ENCODE measurements around the gene CPNE5.

CPNE5 gene

DNA sequence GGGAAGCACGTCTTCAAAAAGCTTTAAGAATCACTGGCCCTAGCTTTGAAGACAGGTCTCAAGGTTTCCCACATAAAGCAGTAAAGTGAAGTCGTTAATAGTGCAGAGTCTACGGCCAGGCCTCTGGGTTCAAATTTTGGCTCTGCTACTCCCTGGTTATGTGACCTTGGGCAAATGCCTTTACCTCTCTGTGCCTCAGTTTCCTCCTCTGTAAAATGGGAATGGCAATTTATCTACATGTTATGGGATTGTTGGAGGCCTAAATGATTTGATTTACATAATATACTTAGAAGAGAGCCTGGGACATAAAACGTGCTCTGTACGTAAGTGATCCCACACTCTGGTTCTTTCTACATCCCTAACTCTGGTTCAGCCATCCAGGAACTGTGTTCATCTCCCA, 32.1 kb downstream of the CPNE5 start:
- Histone ChIP-seq H3K4me1 (ENCODE audit: insufficient read depth, low read length) (peaks cover 11% of the 10 kb centered on the region; the same call in 1 of the 2 replicates), H3K36me3 (ENCODE audit: insufficient read depth, low read depth, low read length) (no peaks in the 10 kb centered on the region), H3K27me3 (ENCODE audit: insufficient read depth, low read length) (peaks cover 21% of the 10 kb centered on the region; the same call in 1 of the 2 replicates), H3K4me3 (ENCODE audit: low read length) (no peak overlapping the region), H3K9me3 (ENCODE audit: insufficient read depth, low read depth, low read length) (no peaks in the 10 kb centered on the region), H3K27ac (ENCODE audit: low read length) (no peak overlapping the region), H3K9ac (ENCODE audit: low read depth, low read length) (no peak overlapping the region)

DNA sequence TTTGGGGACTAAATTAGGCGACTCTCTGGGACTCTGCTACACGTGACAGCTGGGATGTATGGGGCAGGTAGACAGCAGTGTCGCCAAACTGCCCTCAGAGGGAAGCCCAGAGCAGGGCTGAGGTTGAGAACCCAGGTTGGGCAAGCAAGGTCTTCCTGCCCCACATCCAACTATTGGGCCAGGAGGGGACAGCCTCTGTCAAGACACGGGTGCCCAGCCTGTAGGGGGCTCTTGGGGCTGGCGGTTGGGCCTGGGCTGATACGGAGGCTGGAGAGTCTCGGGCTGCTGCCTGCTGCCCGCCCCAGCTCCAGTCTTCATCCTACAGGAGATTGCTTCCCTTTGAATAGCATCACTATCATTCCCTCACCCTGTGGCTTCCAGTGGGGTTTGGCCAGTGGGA, 33.3 kb downstream of the CPNE5 start:
- Histone ChIP-seq H3K36me3 (ENCODE audit: insufficient read depth, low read depth, low read length) (no peaks in the 10 kb centered on the region), H3K4me3 (ENCODE audit: low read length) (no peak overlapping the region), H3K4me1 (ENCODE audit: insufficient read depth, low read length) (peaks cover 11% of the 10 kb centered on the region; the same call in 1 of the 2 replicates), H3K27me3 (ENCODE audit: insufficient read depth, low read length) (peaks cover 21% of the 10 kb centered on the region; the same call in 1 of the 2 replicates), H3K9me3 (ENCODE audit: insufficient read depth, low read depth, low read length) (no peaks in the 10 kb centered on the region), H3K27ac (ENCODE audit: low read length) (no peak overlapping the region), H3K9ac (ENCODE audit: low read depth, low read length) (no peak overlapping the region)

DNA sequence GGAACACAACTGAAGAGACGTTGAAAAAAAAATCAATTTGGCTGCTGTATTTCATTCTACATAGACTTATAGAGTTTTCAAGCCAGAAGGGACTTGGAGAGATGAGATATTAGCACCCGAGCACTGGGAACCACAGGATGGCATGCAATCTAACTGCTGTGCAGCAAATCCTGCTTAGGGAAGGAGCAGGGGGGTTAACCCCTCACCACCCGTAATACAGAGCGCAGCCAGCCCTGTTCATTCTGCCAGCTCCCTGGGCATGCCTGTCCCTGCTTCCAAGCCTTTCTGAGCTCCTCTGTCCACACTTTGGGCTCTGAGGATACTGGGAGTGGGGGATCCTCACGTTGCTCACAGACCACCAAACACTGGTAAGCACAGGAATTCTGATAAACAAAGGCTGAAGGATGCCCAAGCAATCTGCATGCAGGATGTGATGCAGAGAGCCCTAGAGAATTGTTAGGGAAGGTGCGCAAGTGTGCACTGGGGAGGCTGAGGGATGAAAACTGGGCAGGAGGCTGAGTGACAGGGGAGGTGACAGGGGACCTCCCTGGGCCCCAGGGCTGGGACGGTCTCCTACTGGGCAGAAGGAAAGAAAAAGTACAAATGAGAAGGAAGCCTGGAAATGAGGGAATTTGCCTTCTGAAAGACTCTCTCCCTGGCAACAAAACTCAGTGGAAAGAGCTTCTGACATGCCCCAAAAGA, 34.0 kb downstream of the CPNE5 start:
- no peak overlapping the region for H3K4me3 ChIP-seq (ENCODE audit: low read length)
- H3K9me3 ChIP-seq (ENCODE audit: insufficient read depth, low read depth, low read length): no peaks in the 10 kb centered on the region
- H3K27me3 ChIP-seq (ENCODE audit: insufficient read depth, low read length): peaks cover 21% of the 10 kb centered on the region; the same call in 1 of the 2 replicates
- H3K36me3 ChIP-seq (ENCODE audit: insufficient read depth, low read depth, low read length): no peaks in the 10 kb centered on the region
- no peak overlapping the region for H3K9ac ChIP-seq (ENCODE audit: low read depth, low read length)
- H3K4me1 ChIP-seq (ENCODE audit: insufficient read depth, low read length): peaks cover 11% of the 10 kb centered on the region; the same call in 1 of the 2 replicates
- no peak overlapping the region for H3K27ac ChIP-seq (ENCODE audit: low read length)

- no peaks in the 10 kb centered on the region for H3K36me3 ChIP-seq (ENCODE audit: insufficient read depth, low read depth, low read length)
- no peak overlapping the region for H3K9ac ChIP-seq (ENCODE audit: low read depth, low read length)
- H3K4me3 ChIP-seq (ENCODE audit: low read length): no peak overlapping the region
Measured at GRCh38 chr6:36804563-36804962, 34.7 kb downstream of the CPNE5 start.

DNA sequence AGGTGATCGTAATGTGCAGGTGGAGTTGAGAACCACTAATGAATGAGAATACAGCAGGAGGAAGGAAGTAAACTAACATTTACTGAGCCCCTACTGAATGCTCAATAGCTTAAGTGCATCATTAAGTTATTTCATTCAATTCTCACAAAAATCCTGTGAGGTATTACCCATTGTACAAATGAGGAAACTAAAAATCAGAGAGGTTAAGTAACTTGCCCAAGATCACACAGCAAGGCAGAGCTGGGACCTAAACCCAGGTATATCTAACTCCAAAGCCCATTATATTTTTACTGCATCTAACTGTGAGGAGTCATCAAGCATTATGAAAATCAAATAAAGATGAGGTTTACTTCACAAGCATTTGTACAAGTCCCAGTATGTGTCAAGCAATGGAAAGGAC, 35.3 kb downstream of the CPNE5 start:
- peaks cover 11% of the 10 kb centered on the region; the same call in 1 of the 2 replicates for H3K4me1 ChIP-seq (ENCODE audit: insufficient read depth, low read length)
- no peak overlapping the region for H3K9ac ChIP-seq (ENCODE audit: low read depth, low read length)
- H3K4me3 ChIP-seq (ENCODE audit: low read length): no peak overlapping the region
- peaks cover 19% of the 10 kb centered on the region; the same call in 1 of the 2 replicates for H3K27me3 ChIP-seq (ENCODE audit: insufficient read depth, low read length)
- no peaks in the 10 kb centered on the region for H3K36me3 ChIP-seq (ENCODE audit: insufficient read depth, low read depth, low read length)
- no peak overlapping the region for H3K27ac ChIP-seq (ENCODE audit: low read length)
- H3K9me3 ChIP-seq (ENCODE audit: insufficient read depth, low read depth, low read length): no peaks in the 10 kb centered on the region

More at GRCh38 chr6:36804563-36804962, 34.7 kb downstream of the CPNE5 start:
- H3K27ac ChIP-seq (ENCODE audit: low read length): no peak overlapping the region
- peaks cover 11% of the 10 kb centered on the region; the same call in 1 of the 2 replicates for H3K4me1 ChIP-seq (ENCODE audit: insufficient read depth, low read length)
- peaks cover 21% of the 10 kb centered on the region; the same call in 1 of the 2 replicates for H3K27me3 ChIP-seq (ENCODE audit: insufficient read depth, low read length)
- H3K9me3 ChIP-seq (ENCODE audit: insufficient read depth, low read depth, low read length): no peaks in the 10 kb centered on the region

DNA sequence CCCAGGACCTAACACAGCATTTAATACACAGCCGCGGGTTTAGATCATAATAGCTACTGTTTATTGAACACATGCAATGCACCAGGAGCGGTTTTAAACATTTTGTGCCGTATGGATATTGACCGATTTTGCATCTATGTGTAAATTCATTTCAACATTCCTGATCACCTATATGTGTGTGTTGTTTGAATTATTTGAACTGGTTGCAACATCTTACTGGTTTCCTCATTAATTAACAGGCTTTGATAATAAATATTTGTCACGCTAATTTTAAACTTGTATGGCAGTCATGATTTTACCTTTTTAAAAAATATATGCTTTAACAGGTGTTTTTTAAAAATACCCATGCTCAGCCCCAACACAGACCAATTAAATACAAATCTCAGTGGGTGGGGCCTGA, 35.8 kb downstream of the CPNE5 start:
- Histone ChIP-seq H3K27me3 (ENCODE audit: insufficient read depth, low read length) (peaks cover 14% of the 10 kb centered on the region; the same call in 1 of the 2 replicates), H3K36me3 (ENCODE audit: insufficient read depth, low read depth, low read length) (no peaks in the 10 kb centered on the region), H3K9ac (ENCODE audit: low read depth, low read length) (no peak overlapping the region), H3K27ac (ENCODE audit: low read length) (no peak overlapping the region), H3K9me3 (ENCODE audit: insufficient read depth, low read depth, low read length) (no peaks in the 10 kb centered on the region), H3K4me3 (ENCODE audit: low read length) (no peak overlapping the region), H3K4me1 (ENCODE audit: insufficient read depth, low read length) (peaks cover 11% of the 10 kb centered on the region; the same call in 1 of the 2 replicates)

- H3K4me3 ChIP-seq (ENCODE audit: low read length): no peak overlapping the region
- H3K9ac ChIP-seq (ENCODE audit: low read depth, low read length): no peak overlapping the region
- H3K27ac ChIP-seq (ENCODE audit: low read length): no peak overlapping the region
- no peaks in the 10 kb centered on the region for H3K9me3 ChIP-seq (ENCODE audit: insufficient read depth, low read depth, low read length)
- no peaks in the 10 kb centered on the region; the same call in 1 of the 2 replicates for H3K27me3 ChIP-seq (ENCODE audit: insufficient read depth, low read length)
- no peaks in the 10 kb centered on the region for H3K36me3 ChIP-seq (ENCODE audit: insufficient read depth, low read depth, low read length)
- H3K4me1 ChIP-seq (ENCODE audit: insufficient read depth, low read length): peaks cover 11% of the 10 kb centered on the region; the same call in 1 of the 2 replicates
Measured at GRCh38 chr6:36800223-36801076, 38.8 kb downstream of the CPNE5 start.

DNA sequence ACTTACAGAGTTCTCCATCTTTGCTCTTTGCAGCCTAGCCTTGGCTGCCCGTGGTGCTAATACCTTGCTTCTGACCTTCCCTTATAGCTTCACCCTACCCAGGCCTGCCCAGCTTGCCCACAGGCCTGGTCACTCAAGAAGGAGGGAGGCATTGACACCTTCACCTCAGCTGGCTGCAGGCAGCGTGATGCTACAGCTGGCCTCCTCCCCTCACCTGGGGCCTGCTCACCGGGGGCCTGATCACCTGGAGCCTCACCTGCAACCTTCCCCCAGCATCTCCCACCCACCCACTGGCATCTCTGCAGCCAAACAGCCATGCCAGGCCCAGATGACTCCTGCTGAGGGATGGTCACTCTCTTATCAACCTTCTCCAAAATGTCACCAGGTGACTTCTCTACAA, 40.4 kb downstream of the CPNE5 start:
- Histone ChIP-seq H3K9ac (ENCODE audit: low read depth, low read length) (no peak overlapping the region), H3K4me1 (ENCODE audit: insufficient read depth, low read length) (no peaks in the 10 kb centered on the region; the same call in 1 of the 2 replicates), H3K36me3 (ENCODE audit: insufficient read depth, low read depth, low read length) (no peaks in the 10 kb centered on the region), H3K4me3 (ENCODE audit: low read length) (no peak overlapping the region), H3K27ac (ENCODE audit: low read length) (no peak overlapping the region), H3K27me3 (ENCODE audit: insufficient read depth, low read length) (no peaks in the 10 kb centered on the region), H3K9me3 (ENCODE audit: insufficient read depth, low read depth, low read length) (no peaks in the 10 kb centered on the region)

- H3K27ac ChIP-seq (ENCODE audit: low read length): no peak overlapping the region
- no peaks in the 10 kb centered on the region for H3K36me3 ChIP-seq (ENCODE audit: insufficient read depth, low read depth, low read length)
- H3K9ac ChIP-seq (ENCODE audit: low read depth, low read length): no peak overlapping the region
- H3K4me1 ChIP-seq (ENCODE audit: insufficient read depth, low read length): no peaks in the 10 kb centered on the region; the same call in 1 of the 2 replicates
- no peak overlapping the region for H3K4me3 ChIP-seq (ENCODE audit: low read length)
- no peaks in the 10 kb centered on the region for H3K9me3 ChIP-seq (ENCODE audit: insufficient read depth, low read depth, low read length)
- H3K27me3 ChIP-seq (ENCODE audit: insufficient read depth, low read length): no peaks in the 10 kb centered on the region
Measured at GRCh38 chr6:36797653-36798052, 41.6 kb downstream of the CPNE5 start.

- H3K4me1 ChIP-seq (ENCODE audit: insufficient read depth, low read length): no peaks in the 10 kb centered on the region; the same call in 1 of the 2 replicates
- H3K27me3 ChIP-seq (ENCODE audit: insufficient read depth, low read length): no peaks in the 10 kb centered on the region
- H3K27ac ChIP-seq (ENCODE audit: low read length): no peak overlapping the region
- no peaks in the 10 kb centered on the region for H3K36me3 ChIP-seq (ENCODE audit: insufficient read depth, low read depth, low read length)
- no peak overlapping the region for H3K4me3 ChIP-seq (ENCODE audit: low read length)
- no peaks in the 10 kb centered on the region for H3K9me3 ChIP-seq (ENCODE audit: insufficient read depth, low read depth, low read length)
- no peak overlapping the region for H3K9ac ChIP-seq (ENCODE audit: low read depth, low read length)
Measured at GRCh38 chr6:36797055-36797454, 42.2 kb downstream of the CPNE5 start.

DNA sequence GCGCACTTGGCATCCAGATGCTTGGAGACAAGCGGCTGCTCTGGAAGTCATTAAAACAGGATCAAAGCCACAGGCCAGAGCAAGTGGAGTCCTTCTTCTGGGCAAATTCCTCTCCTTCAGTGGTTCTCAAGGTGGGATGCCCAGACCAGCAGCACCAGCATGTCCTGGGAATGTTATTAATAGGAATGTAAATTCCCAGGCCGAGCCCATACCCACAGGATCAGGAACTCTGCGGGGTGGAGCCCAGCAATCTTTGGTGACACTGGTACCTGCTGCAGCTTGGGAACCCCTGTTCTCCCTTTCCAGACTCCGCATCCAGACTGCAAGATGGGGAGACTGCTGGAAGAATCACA, 44.6 kb downstream of the CPNE5 start:
- H3K9ac ChIP-seq (ENCODE audit: low read depth, low read length): no peak overlapping the region
- H3K27me3 ChIP-seq (ENCODE audit: insufficient read depth, low read length): no peaks in the 10 kb centered on the region
- H3K4me1 ChIP-seq (ENCODE audit: insufficient read depth, low read length): no peaks in the 10 kb centered on the region; the same call in 1 of the 2 replicates

More for the DNA sequence above, 44.6 kb downstream of the CPNE5 start:
- Histone ChIP-seq H3K36me3 (ENCODE audit: insufficient read depth, low read depth, low read length) (no peaks in the 10 kb centered on the region), H3K4me3 (ENCODE audit: low read length) (no peak overlapping the region; the same call in 1 of the 2 replicates), H3K27ac (ENCODE audit: low read length) (no peak overlapping the region), H3K9me3 (ENCODE audit: insufficient read depth, low read depth, low read length) (no peaks in the 10 kb centered on the region)
